HG03354 (cell line): Measurements from ENCODE around the gene SCO1.
"Not testable (repeated sequence)": the region's sequence is repeated elsewhere in the genome, so short reads cannot be mapped to it uniquely, and the experiment has no call there.

ENCODE experiments used
- ATAC-seq: cut with Tn5 transposase; IDR thresholded peaks from one replicate; pipeline ENCODE4 v1.9.1; 2021; ENCODE audit warnings: mild to moderate bottlenecking; ENCODE audit not compliant: unreplicated experiment, poor library complexity, severe bottlenecking

Gene SCO1

GRCh38 chr17:10727192-10727591, 29.9 kb upstream of the SCO1 start:
- ATAC-seq, result no peak

- no peak for ATAC-seq
Measured at GRCh38 chr17:10726196-10726595, 28.9 kb upstream of the SCO1 start.

- no peak for ATAC-seq
Measured at GRCh38 chr17:10725262-10725661, 27.9 kb upstream of the SCO1 start.

- ATAC-seq, result no peak
Measured at GRCh38 chr17:10724546-10725195, 27.3 kb upstream of the SCO1 start.

GRCh38 chr17:10718547-10718946, 21.2 kb upstream of the SCO1 start:
- ATAC-seq, result no peak

GRCh38 chr17:10716218-10716617, 18.9 kb upstream of the SCO1 start:
- ATAC-seq, result no peak

- no peak for ATAC-seq
Measured at GRCh38 chr17:10713318-10713717, 16.0 kb upstream of the SCO1 start.

- ATAC-seq, result no peak
Measured at GRCh38 chr17:10705727-10706126, 8.4 kb upstream of the SCO1 start.

GRCh38 chr17:10702574-10702973, 5.2 kb upstream of the SCO1 start:
- ATAC-seq, result no peak

- no peak for ATAC-seq
Measured at GRCh38 chr17:10699856-10700255, 2.5 kb upstream of the SCO1 start.

- ATAC-seq, result no peak
Measured at GRCh38 chr17:10698096-10698818, 924 bp upstream of the SCO1 start.

- not testable (repeated sequence) for ATAC-seq
Measured at GRCh38 chr17:10695875-10696407, 1.4 kb downstream of the SCO1 start.

- ATAC-seq, result no peak
Measured at GRCh38 chr17:10687499-10687898, 9.8 kb downstream of the SCO1 start.

- ATAC-seq, result no peak
Measured at GRCh38 chr17:10683853-10684252, 13.5 kb downstream of the SCO1 start.

- ATAC-seq, result no peak
Measured at GRCh38 chr17:10681866-10682446, 15.4 kb downstream of the SCO1 start.

- no peak for ATAC-seq
Measured at GRCh38 chr17:10674704-10675103, 22.6 kb downstream of the SCO1 start.

- ATAC-seq, result no peak
Measured at GRCh38 chr17:10673312-10673711, 24.0 kb downstream of the SCO1 start.

GRCh38 chr17:10668775-10669174, 28.6 kb downstream of the SCO1 start:
- ATAC-seq, result no peak

- ATAC-seq, result no peak
Measured at GRCh38 chr17:10666906-10667305, 30.4 kb downstream of the SCO1 start.

- ATAC-seq, result no peak
Measured at GRCh38 chr17:10664571-10664970, 32.8 kb downstream of the SCO1 start.

GRCh38 chr17:10663231-10663630, 34.1 kb downstream of the SCO1 start:
- no peak for ATAC-seq
